HCEC 1CT (cell line): ENCODE measurements around the gene CCSER2.
"Not testable (repeated sequence)": the region's sequence is repeated elsewhere in the genome, so short reads cannot be mapped to it uniquely, and the experiment has no call there.

Source experiments
- DNase-seq: peaks from one replicate; pipeline ENCODE4 v3.0.0-alpha.2; 2017

The CCSER2 gene

GRCh38 chr10:84328418-84329195 lies at the start of gene CCSER2:
Gene CCSER2, plus strand, starts transcription at chr10:84328589. Its CDS starts 42,464 bp downstream, at chr10:84371053.
- DNase-seq: peak; percentile 95

- DNase-seq: not testable (repeated sequence)
These were observed 48.4 kb upstream of the CCSER2 start for GRCh38 chr10:84279876-84280475.

DNA sequence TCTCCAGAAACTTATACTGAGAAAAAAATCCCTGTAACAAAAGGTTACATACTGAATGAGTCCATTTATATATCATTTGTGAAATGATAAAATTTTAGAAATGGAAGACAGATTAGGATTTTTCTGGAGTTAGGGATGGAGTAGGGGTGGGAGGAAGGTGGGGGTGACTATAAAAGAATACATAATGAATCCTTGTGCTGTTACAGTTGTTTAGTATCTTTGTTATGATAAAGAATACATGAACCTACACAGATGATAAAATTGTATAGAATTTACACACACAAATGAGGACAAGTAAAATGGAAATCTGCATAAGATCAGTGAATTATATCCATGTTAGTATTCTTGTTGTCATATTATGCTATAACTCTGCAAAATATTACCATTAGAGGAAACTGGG lies 41.7 kb upstream of the CCSER2 start:
- DNase-seq: no peak

- no peak for DNase-seq
These were observed 40.2 kb upstream of the CCSER2 start for GRCh38 chr10:84288151-84288550.

DNA sequence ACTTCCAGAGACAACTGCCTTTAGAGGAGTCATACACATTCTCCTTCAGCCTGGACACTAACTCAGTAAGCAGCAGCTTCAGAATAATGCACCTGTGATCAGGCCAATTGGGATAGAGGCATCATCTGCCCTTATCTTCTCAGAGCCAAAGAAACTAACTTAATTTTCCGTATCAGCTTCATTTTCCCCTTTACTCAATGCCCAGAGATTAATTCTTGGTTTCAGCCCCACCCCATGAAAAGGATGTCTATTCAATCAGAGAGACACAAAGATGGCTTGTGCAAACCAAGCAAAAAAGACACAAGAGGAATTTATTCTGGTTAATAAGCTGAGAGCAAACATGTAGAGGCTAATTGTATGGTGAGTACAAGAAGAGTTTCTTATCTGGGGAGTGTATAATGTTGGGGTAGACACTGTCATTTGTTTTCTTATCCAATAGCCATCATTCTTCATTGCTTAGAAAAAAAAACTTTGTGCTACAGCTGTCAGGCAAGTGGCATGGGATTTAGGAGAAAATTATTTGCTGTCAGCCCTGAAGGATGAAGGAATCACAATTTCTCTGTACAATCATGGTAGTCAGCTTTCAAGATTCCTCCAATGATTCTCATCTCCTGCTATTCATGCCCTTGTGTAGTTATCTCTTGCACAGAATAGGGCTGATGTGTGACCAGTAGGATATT lies 38.7 kb upstream of the CCSER2 start:
- DNase-seq: no peak

DNA sequence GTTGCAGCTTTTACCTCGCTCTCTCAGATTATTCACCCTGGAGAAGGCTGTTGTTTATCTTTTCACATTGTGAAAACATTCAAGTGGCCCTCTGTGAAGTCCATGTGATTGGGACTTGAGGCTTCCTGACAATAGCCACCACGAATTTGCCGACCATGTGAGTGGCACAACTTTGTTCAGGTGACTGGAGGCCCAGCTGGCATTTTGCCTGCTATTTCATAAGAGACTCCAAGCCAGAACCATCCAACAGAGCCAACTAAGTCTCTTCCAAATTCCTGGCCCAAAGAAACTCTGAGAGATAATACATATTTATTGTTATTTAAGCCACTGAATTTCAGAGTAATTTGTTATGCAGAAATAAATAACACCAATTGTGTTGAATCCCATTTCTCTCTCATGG lies 38.2 kb upstream of the CCSER2 start:
- no peak for DNase-seq

- peak; percentile 39 for DNase-seq
These were observed 37.0 kb upstream of the CCSER2 start for GRCh38 chr10:84291384-84291783.

- no peak for DNase-seq
These were observed 35.9 kb upstream of the CCSER2 start for GRCh38 chr10:84292502-84292901.

- no peak for DNase-seq
These were observed 35.2 kb upstream of the CCSER2 start for GRCh38 chr10:84293171-84293570.

DNA sequence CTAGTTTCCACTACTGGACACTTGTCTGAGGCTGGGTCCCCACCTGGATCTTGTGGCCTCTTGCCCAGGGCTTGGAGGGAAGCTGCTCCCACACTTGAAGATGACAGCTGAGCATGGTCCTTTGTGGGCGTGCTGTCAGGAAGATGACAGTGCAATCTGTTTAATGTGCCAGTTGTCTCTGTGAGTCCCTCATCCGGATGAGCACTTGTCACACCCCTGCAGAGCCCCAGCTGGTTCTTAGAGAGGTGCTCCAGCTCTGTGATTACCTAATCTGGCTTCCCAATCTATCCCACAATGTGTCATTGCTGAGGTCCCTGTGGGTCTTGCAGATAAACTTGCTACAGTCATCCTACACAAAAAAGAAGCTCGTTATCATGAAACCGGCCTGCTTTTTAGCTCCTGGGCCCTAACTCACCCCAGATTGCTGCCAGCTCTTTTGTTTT lies 34.8 kb upstream of the CCSER2 start:
- no peak for DNase-seq

DNA sequence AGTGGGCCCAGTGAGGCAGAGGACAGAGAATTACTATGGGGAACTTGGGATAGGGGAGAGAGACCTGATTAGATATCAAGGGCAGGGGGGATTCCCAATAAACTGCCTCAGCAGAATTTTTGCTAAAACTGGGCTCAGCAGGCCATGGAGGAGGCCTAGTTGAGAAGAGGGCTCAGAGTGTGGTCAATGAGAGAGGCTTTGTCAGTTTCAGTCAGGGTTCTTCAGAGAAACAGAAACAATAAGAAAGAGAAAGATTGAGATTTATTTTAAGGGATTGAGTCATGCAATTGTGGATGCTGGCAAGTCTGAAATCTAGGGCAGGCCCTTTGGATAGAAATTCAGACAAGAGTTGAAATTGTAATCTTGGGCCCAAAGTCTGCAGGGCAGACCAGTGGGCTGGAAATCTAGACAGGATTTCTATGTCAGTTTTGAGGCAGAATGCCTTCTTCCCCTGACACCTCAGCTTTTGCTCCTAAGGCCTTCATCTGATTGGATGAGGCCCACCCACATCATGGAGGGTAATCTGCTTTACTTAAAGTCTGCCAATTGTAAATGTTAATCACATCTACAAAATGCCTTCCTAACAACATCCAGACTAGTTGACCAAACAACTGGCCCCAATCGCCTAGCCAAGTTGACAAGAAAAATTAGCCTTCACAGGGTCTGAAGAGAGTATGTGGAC lies 33.5 kb upstream of the CCSER2 start:
- no peak for DNase-seq

GRCh38 chr10:84296091-84296981 lies 32.1 kb upstream of the CCSER2 start:
- peak; percentile 67 for DNase-seq

- DNase-seq: no peak
These were observed 30.3 kb upstream of the CCSER2 start for GRCh38 chr10:84298057-84298456.

DNA sequence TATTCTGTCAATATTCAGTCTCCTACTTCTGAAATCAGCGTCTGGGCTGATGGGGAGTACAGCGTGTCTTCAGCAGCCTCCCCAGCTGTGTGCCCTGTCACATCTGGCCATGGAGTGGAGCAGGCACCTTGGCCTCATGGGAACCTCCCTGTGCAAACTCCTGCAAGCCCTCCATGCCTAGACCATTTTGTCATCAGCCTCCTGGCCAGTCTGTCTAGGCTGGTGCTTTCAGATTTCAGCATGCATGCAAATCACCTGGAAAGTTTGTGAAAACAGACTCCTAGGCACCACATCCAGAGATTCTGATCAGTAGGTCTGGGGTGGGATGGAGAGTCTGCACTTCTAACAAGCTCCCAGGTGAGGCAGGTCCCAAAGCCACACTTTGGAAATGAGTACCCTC lies 26.2 kb upstream of the CCSER2 start:
- no peak for DNase-seq

DNA sequence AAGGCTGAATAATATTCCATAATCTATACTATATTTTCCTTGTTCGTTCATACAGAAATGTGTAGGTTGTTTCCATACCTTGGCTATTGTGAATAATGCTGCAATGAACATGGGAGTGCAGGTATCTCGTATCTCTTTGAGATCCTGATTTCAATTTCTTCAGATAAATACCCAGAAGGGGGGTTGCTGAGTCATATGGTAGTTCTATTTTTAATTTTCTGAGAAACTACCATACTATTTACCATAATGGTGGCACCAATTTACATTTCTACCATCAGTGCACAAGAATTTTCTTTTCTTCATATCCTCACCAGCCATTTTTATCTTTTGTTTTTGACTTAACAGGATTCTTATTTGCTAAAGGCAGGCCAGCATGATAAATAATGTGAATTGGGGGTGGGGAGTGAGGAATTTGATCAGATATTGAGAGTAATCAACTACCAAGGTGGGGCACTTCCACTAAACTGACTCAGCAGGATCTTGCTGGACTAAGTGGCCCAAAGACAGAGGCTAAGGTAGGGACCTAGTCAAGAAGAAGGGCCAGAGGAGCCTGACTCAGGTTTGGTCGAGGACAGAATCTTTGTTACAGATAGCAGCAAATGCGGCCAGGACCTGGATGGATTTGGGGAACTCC lies 21.5 kb upstream of the CCSER2 start:
- no peak for DNase-seq

- no peak for DNase-seq
These were observed 20.4 kb upstream of the CCSER2 start for GRCh38 chr10:84308021-84308420.

- peak; percentile 44 for DNase-seq
These were observed 19.7 kb upstream of the CCSER2 start for GRCh38 chr10:84308481-84309304.

- peak; percentile 7 for DNase-seq
These were observed 17.9 kb upstream of the CCSER2 start for GRCh38 chr10:84310470-84310869.

GRCh38 chr10:84311576-84311975 lies 16.8 kb upstream of the CCSER2 start:
- DNase-seq: no peak

DNA sequence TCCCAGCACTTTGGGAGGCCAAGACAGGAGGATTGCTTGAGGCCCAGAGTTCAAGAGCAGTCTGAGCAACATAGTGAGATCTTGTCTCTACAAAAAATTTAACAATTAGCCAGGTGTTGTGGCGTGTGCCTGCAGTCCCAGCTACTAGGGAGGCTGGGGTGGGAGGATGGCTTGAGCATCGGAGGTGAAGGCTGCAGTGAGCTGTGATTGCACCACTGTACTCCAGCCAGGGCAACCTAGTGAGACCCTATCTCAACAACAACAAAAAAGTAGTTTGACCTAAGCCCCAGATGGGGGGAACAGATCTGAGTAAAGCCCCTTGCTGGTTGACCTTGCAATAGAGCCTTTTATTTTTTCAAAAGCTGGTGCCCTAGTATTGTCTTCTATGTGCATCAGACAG lies 15.6 kb upstream of the CCSER2 start:
- DNase-seq: no peak

GRCh38 chr10:84314275-84314674 lies 14.1 kb upstream of the CCSER2 start:
- DNase-seq: no peak
